GM23338 (cell line): ENCODE results near the gene MUC13. TPM values are rescaled to one million over a fixed set of nuclear protein-coding genes. Genes with fewer than 3 reads are reported as not detected.

ENCODE experiments used
- ATAC-seq: fragments of 200-7000 bp; cut with Tn5 transposase; 3 replicates; pipeline ENCODE4 v1.9.1; 2020
- DNase-seq: peaks from one replicate; pipeline ENCODE4 v3.0.0-alpha.2; 2015; ENCODE audit warnings: low spot score
- H2AFZ ChIP-seq: fragments of 200-600 bp; sonication (generic); 2 replicates; pipeline ENCODE4 v1.8.0; 2016; ENCODE audit warnings: antibody characterized with exemption, mild to moderate bottlenecking, moderate library complexity
- H3F3A ChIP-seq: fragments of 200-600 bp; sonication (generic); replicated peaks from 2 replicates; pipeline ENCODE4 v1.8.0; 2017; ENCODE audit warnings: antibody characterized with exemption, mixed run types, low read depth
- H3K27ac ChIP-seq: fragments of 200-600 bp; sonication (generic); 2 replicates; pipeline ENCODE4 v1.6.1; 2016; ENCODE audit warnings: low read depth
- H3K27me3 ChIP-seq: fragments of 200-600 bp; sonication (generic); 2 replicates; pipeline ENCODE4 v1.8.0; 2016; ENCODE audit warnings: mild to moderate bottlenecking, mixed run types, moderate library complexity; ENCODE audit not compliant: insufficient read depth
- H3K36me3 ChIP-seq: fragments of 200-600 bp; sonication (generic); 2 replicates; pipeline ENCODE4 v1.8.0; 2016; ENCODE audit warnings: mild to moderate bottlenecking; ENCODE audit not compliant: insufficient read depth
- H3K4me1 ChIP-seq: fragments of 200-600 bp; sonication (generic); 2 replicates; pipeline ENCODE4 v1.8.0; 2016; ENCODE audit warnings: mild to moderate bottlenecking, moderate library complexity; ENCODE audit not compliant: insufficient read depth
- H3K4me2 ChIP-seq: fragments of 200-600 bp; sonication (generic); 2 replicates; pipeline ENCODE4 v1.7.1; 2017; ENCODE audit warnings: mixed run types
- H3K4me3 ChIP-seq: fragments of 200-600 bp; sonication (generic); 2 replicates; pipeline ENCODE4 v1.6.1; 2016; ENCODE audit warnings: mixed run types
- H3K79me2 ChIP-seq: fragments of 200-600 bp; sonication (generic); replicated peaks from 2 replicates; pipeline ENCODE4 v1.8.0; 2017; ENCODE audit warnings: mild to moderate bottlenecking; ENCODE audit not compliant: insufficient read depth
- H3K9me2 ChIP-seq: fragments of 200-600 bp; sonication (generic); 2 replicates; pipeline ENCODE4 v1.8.0; 2017; ENCODE audit not compliant: insufficient read depth
- H4K20me1 ChIP-seq: fragments of 200-600 bp; sonication (generic); replicated peaks from 2 replicates; pipeline ENCODE4 v1.8.0; 2017; ENCODE audit warnings: mild to moderate bottlenecking; ENCODE audit not compliant: insufficient read depth
- H3K27ac Mint-ChIP-seq: 2 replicates; pipeline ENCODE4 v1.8.0; 2020; ENCODE audit warnings: inconsistent platforms, mild to moderate bottlenecking, moderate library complexity, mixed read lengths
- H3K27me3 Mint-ChIP-seq: 3 replicates; pipeline ENCODE4 v1.8.0; 2022; ENCODE audit warnings: low read depth, mild to moderate bottlenecking, moderate library complexity, mixed read lengths, inconsistent platforms; ENCODE audit not compliant: insufficient read depth, poor library complexity
- H3K36me3 Mint-ChIP-seq: 3 replicates; pipeline ENCODE4 v1.8.0; 2021; ENCODE audit warnings: low read depth, mild to moderate bottlenecking, inconsistent platforms, moderate library complexity, mixed read lengths
- H3K4me1 Mint-ChIP-seq: 3 replicates; pipeline ENCODE4 v1.8.0; 2020; ENCODE audit warnings: mild to moderate bottlenecking, inconsistent platforms, mixed read lengths
- H3K4me3 Mint-ChIP-seq: 3 replicates; pipeline ENCODE4 v1.8.0; 2021; ENCODE audit warnings: moderate library complexity, mild to moderate bottlenecking, inconsistent platforms, mixed read lengths
- H3K9me3 Mint-ChIP-seq: 3 replicates; pipeline ENCODE4 v1.8.0; 2020; ENCODE audit warnings: moderate library complexity, mild to moderate bottlenecking, inconsistent platforms, mixed read lengths
- CREB1 ChIP-seq: fragments of 250-450 bp; sonication (Bioruptor Pico); IDR thresholded peaks from 2 replicates; pipeline ENCODE4 v1.5.0; 2020; ENCODE audit warnings: low read depth, mild to moderate bottlenecking, moderate library complexity
- EZH2 ChIP-seq: fragments of 200-600 bp; sonication (generic); IDR thresholded peaks from one replicate; pipeline ENCODE4 v1.8.0; 2017; ENCODE audit warnings: antibody characterized with exemption, mild to moderate bottlenecking, low read depth; ENCODE audit not compliant: unreplicated experiment
- EZH2phosphoT487 ChIP-seq: fragments of 200-600 bp; sonication (generic); IDR thresholded peaks from one replicate; pipeline ENCODE4 v1.8.1; 2018; ENCODE audit warnings: antibody characterized with exemption; ENCODE audit not compliant: unreplicated experiment
- JUNB ChIP-seq: IDR thresholded peaks from one replicate; pipeline ENCODE4 v1.6.1; 2016; ENCODE audit warnings: antibody characterized with exemption; ENCODE audit not compliant: unreplicated experiment
- NANOG ChIP-seq: IDR thresholded peaks from 2 replicates; pipeline ENCODE4 v1.6.1; 2016; ENCODE audit warnings: antibody characterized with exemption, borderline replicate concordance
- POLR2AphosphoS5 ChIP-seq: IDR thresholded peaks from 2 replicates; pipeline ENCODE4 v1.6.1; 2016; ENCODE audit warnings: antibody characterized with exemption, low read depth
- STAT1 ChIP-seq: IDR thresholded peaks from one replicate; pipeline ENCODE4 v1.6.1; 2016; ENCODE audit warnings: antibody characterized with exemption; ENCODE audit not compliant: unreplicated experiment
- ZNF114 ChIP-seq: fragments of 250-450 bp; sonication (Bioruptor Pico); IDR thresholded peaks from 2 replicates; pipeline ENCODE4 v1.5.0; 2020; ENCODE audit warnings: mild to moderate bottlenecking, moderate library complexity
- ZNF331 ChIP-seq: fragments of 250-450 bp; sonication (Bioruptor Pico); IDR thresholded peaks from 2 replicates; pipeline ENCODE4 v1.5.0; 2020; ENCODE audit warnings: low read depth, mild to moderate bottlenecking, moderate library complexity
- polyA plus RNA-seq: library from polyadenylated mRNA; unstranded; fragments of >200 nt; fragmentation: Nextera tagmentation; extraction: Ambion mirVana; gene quantifications from 2 replicates; pipeline ENCODE4 v1.2.1, GENCODE V29; 2016
- total RNA-seq: library from RNA; depleted of rRNA; stranded (reverse); fragments of >200 nt; shearing (Covaris generic); gene quantifications from 2 replicates; pipeline ENCODE4 v1.2.3, GENCODE V29; 2014
- TF ChIP-seq, protein P1 (sequence below): IDR thresholded peaks from 2 replicates; pipeline ENCODE4 v1.6.1; 2016; ENCODE audit warnings: antibody characterized with exemption
- TF ChIP-seq, protein P2 (sequence below): IDR thresholded peaks from one replicate; pipeline ENCODE4 v1.6.1; 2018; ENCODE audit warnings: antibody characterized with exemption; ENCODE audit not compliant: unreplicated experiment
- TF ChIP-seq, protein P3 (sequence below), 2 experiments: fragments of 200-600 bp in 1 of 2; sonication (generic) in 1 of 2; conservative IDR thresholded peaks; 2 replicates each; pipeline versions ENCODE4 v1.5.1 to v1.6.1; 2016 to 2017; ENCODE audit warnings: antibody characterized with exemption in 2 of 2, low read depth in 2 of 2, mild to moderate bottlenecking in 2 of 2, moderate library complexity in 1 of 2
- TF ChIP-seq, protein P4 (sequence below): fragments of 250-450 bp; sonication (Bioruptor Pico); IDR thresholded peaks from 2 replicates; pipeline ENCODE4 v1.5.0; 2020; ENCODE audit warnings: mild to moderate bottlenecking, moderate library complexity

The MUC13 gene
- total and polyA plus RNA-seq, 2 experiments from 2014 or later, result not detected

DNA sequence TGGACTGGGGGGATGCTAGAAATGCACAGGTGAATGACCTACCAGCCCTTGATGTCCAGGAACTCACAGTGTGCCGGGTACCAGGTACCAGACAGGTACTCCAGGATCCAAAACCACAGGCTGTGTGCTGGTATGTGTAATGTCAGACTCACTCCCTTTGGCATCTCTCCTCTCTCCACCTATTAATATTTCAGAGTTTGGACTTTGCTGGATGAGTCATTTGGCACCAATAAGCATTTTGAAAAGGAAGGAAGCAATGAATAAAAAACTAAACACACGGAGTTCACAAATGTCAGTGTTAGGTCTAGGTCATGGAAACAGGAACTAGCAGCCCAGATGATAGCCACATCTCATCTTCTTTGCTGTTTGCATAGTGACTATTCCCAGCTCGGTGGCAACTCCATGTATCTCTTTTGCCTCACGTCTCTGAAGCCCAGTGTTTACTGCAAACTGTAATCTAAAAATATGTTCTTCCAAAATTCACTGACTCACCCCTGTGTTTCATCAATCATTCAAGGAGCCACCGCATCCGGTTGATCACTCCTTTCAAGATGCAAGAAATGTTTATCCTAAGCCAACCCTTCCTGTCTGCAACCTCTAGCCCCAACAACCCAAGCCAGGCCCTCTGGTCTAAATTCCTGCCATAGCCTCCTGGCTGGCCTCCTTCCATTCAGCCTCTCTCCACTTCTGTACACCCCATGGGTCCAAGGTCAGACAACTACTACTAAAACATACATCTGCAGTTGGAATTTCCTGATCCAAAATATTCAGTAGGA is 55.8 kb downstream of the MUC13 start:
- Histone ChIP-seq H2AFZ (no peak overlapping the region), H3K36me3 (no peaks in the 10 kb centered on the region), H3K4me1 (peaks cover 74% of the 10 kb centered on the region), H3K4me2 (peak overlapping the region; percentile 40; the same call in 1 of the 2 replicates), H3K27ac (no peak overlapping the region), H3K4me3 (no peak overlapping the region), H3K79me2 (peaks cover 100% of the 10 kb centered on the region), H3K27me3 (no peaks in the 10 kb centered on the region), H3F3A (peaks cover 6% of the 10 kb centered on the region), H3K9me2 (no peaks in the 10 kb centered on the region), H4K20me1 (peaks cover 39% of the 10 kb centered on the region)
- Mint-ChIP-seq H3K27me3 (peaks cover 7% of the 10 kb centered on the region), H3K4me3 (no peak overlapping the region; the same call in 2 of the 3 replicates), H3K36me3 (peaks cover 2% of the 10 kb centered on the region), H3K27ac (no peak overlapping the region), H3K4me1 (peaks cover 58% of the 10 kb centered on the region), H3K9me3 (no peaks in the 10 kb centered on the region)
- ATAC-seq (no peak), DNase-seq (no peak)
- no peak for TF ChIP-seq EZH2phosphoT487
- TF ChIP-seq, protein P1, sequence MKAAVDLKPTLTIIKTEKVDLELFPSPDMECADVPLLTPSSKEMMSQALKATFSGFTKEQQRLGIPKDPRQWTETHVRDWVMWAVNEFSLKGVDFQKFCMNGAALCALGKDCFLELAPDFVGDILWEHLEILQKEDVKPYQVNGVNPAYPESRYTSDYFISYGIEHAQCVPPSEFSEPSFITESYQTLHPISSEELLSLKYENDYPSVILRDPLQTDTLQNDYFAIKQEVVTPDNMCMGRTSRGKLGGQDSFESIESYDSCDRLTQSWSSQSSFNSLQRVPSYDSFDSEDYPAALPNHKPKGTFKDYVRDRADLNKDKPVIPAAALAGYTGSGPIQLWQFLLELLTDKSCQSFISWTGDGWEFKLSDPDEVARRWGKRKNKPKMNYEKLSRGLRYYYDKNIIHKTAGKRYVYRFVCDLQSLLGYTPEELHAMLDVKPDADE, result no peak
- no peak for TF ChIP-seq ZNF331 (CRISPR knock-in tag)
- TF ChIP-seq JUNB, result no peak
- TF ChIP-seq, protein P2, sequence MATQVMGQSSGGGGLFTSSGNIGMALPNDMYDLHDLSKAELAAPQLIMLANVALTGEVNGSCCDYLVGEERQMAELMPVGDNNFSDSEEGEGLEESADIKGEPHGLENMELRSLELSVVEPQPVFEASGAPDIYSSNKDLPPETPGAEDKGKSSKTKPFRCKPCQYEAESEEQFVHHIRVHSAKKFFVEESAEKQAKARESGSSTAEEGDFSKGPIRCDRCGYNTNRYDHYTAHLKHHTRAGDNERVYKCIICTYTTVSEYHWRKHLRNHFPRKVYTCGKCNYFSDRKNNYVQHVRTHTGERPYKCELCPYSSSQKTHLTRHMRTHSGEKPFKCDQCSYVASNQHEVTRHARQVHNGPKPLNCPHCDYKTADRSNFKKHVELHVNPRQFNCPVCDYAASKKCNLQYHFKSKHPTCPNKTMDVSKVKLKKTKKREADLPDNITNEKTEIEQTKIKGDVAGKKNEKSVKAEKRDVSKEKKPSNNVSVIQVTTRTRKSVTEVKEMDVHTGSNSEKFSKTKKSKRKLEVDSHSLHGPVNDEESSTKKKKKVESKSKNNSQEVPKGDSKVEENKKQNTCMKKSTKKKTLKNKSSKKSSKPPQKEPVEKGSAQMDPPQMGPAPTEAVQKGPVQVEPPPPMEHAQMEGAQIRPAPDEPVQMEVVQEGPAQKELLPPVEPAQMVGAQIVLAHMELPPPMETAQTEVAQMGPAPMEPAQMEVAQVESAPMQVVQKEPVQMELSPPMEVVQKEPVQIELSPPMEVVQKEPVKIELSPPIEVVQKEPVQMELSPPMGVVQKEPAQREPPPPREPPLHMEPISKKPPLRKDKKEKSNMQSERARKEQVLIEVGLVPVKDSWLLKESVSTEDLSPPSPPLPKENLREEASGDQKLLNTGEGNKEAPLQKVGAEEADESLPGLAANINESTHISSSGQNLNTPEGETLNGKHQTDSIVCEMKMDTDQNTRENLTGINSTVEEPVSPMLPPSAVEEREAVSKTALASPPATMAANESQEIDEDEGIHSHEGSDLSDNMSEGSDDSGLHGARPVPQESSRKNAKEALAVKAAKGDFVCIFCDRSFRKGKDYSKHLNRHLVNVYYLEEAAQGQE, result no peak
- TF ChIP-seq, protein P3, sequence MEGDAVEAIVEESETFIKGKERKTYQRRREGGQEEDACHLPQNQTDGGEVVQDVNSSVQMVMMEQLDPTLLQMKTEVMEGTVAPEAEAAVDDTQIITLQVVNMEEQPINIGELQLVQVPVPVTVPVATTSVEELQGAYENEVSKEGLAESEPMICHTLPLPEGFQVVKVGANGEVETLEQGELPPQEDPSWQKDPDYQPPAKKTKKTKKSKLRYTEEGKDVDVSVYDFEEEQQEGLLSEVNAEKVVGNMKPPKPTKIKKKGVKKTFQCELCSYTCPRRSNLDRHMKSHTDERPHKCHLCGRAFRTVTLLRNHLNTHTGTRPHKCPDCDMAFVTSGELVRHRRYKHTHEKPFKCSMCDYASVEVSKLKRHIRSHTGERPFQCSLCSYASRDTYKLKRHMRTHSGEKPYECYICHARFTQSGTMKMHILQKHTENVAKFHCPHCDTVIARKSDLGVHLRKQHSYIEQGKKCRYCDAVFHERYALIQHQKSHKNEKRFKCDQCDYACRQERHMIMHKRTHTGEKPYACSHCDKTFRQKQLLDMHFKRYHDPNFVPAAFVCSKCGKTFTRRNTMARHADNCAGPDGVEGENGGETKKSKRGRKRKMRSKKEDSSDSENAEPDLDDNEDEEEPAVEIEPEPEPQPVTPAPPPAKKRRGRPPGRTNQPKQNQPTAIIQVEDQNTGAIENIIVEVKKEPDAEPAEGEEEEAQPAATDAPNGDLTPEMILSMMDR (conservative IDR thresholded peaks at IDR 0.05; ENCODE audit: low read depth in 2 of 2), result no peak
- no peak for TF ChIP-seq POLR2AphosphoS5
- TF ChIP-seq EZH2, result no peak
- TF ChIP-seq NANOG, result no peak
- no peak for TF ChIP-seq STAT1
- TF ChIP-seq ZNF114, result no peak
- TF ChIP-seq, protein P4, sequence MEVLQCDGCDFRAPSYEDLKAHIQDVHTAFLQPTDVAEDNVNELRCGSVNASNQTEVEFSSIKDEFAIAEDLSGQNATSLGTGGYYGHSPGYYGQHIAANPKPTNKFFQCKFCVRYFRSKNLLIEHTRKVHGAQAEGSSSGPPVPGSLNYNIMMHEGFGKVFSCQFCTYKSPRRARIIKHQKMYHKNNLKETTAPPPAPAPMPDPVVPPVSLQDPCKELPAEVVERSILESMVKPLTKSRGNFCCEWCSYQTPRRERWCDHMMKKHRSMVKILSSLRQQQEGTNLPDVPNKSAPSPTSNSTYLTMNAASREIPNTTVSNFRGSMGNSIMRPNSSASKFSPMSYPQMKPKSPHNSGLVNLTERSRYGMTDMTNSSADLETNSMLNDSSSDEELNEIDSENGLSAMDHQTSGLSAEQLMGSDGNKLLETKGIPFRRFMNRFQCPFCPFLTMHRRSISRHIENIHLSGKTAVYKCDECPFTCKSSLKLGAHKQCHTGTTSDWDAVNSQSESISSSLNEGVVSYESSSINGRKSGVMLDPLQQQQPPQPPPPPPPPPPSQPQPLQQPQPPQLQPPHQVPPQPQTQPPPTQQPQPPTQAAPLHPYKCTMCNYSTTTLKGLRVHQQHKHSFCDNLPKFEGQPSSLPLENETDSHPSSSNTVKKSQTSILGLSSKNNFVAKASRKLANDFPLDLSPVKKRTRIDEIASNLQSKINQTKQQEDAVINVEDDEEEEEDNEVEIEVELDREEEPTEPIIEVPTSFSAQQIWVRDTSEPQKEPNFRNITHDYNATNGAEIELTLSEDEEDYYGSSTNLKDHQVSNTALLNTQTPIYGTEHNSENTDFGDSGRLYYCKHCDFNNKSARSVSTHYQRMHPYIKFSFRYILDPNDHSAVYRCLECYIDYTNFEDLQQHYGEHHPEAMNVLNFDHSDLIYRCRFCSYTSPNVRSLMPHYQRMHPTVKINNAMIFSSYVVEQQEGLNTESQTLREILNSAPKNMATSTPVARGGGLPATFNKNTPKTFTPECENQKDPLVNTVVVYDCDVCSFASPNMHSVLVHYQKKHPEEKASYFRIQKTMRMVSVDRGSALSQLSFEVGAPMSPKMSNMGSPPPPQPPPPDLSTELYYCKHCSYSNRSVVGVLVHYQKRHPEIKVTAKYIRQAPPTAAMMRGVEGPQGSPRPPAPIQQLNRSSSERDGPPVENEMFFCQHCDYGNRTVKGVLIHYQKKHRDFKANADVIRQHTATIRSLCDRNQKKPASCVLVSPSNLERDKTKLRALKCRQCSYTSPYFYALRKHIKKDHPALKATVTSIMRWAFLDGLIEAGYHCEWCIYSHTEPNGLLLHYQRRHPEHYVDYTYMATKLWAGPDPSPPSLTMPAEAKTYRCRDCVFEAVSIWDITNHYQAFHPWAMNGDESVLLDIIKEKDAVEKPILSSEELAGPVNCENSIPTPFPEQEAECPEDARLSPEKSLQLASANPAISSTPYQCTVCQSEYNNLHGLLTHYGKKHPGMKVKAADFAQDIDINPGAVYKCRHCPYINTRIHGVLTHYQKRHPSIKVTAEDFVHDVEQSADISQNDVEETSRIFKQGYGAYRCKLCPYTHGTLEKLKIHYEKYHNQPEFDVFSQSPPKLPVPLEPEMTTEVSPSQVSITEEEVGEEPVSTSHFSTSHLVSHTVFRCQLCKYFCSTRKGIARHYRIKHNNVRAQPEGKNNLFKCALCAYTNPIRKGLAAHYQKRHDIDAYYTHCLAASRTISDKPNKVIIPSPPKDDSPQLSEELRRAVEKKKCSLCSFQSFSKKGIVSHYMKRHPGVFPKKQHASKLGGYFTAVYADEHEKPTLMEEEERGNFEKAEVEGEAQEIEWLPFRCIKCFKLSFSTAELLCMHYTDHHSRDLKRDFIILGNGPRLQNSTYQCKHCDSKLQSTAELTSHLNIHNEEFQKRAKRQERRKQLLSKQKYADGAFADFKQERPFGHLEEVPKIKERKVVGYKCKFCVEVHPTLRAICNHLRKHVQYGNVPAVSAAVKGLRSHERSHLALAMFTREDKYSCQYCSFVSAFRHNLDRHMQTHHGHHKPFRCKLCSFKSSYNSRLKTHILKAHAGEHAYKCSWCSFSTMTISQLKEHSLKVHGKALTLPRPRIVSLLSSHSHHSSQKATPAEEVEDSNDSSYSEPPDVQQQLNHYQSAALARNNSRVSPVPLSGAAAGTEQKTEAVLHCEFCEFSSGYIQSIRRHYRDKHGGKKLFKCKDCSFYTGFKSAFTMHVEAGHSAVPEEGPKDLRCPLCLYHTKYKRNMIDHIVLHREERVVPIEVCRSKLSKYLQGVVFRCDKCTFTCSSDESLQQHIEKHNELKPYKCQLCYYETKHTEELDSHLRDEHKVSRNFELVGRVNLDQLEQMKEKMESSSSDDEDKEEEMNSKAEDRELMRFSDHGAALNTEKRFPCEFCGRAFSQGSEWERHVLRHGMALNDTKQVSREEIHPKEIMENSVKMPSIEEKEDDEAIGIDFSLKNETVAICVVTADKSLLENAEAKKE (CRISPR knock-in tag), result no peak
- TF ChIP-seq CREB1 (CRISPR knock-in tag), result no peak
